HL-60 (cell line): ENCODE data around the gene APMAP.

Experiments used
- CTCF ChIP-seq: IDR thresholded peaks from one replicate; pipeline ENCODE4 v1.5.1; 2011; ENCODE audit warnings: low read length, control low read depth, inconsistent platforms; ENCODE audit not compliant: insufficient read depth
- GABPA ChIP-seq: IDR thresholded peaks from 2 replicates; pipeline ENCODE4 v1.6.1; 2012; ENCODE audit warnings: low read depth
- POLR2AphosphoS5 ChIP-seq: IDR thresholded peaks from 2 replicates; pipeline ENCODE4 v1.6.1; 2012; ENCODE audit warnings: low read depth
- REST ChIP-seq: IDR thresholded peaks from 2 replicates; pipeline ENCODE4 v1.6.1; 2012; ENCODE audit warnings: low read depth; ENCODE audit not compliant: insufficient replicate concordance
- SPI1 ChIP-seq: IDR thresholded peaks from 2 replicates; pipeline ENCODE4 v1.6.1; 2012; ENCODE audit warnings: low read depth, mild to moderate bottlenecking, borderline replicate concordance

- no peak for TF ChIP-seq CTCF
- no peak for TF ChIP-seq POLR2AphosphoS5
- TF ChIP-seq SPI1: no peak
- no peak for TF ChIP-seq REST
- no peak for TF ChIP-seq GABPA
Observed at GRCh38 chr20:25020901-25021301, 28.4 kb upstream of the APMAP start.
